Adrenal gland (tissue), 5 donors: ENCODE data around the gene RABL2A.
"Not testable (repeated sequence)": the region's sequence is repeated elsewhere in the genome, so short reads cannot be mapped to it uniquely, and the experiment has no call there.

ENCODE experiments used
- CTCF ChIP-seq, 6 experiments: fragments of 450-650 bp in 4 of 6; fragments of 200-600 bp in 2 of 6; sonication (generic) in 1 of 6; IDR thresholded peaks; 1 replicate in 5 of 6; 2 replicates in 1 of 6; pipeline versions ENCODE4 v1.5.1 to v1.8.0; 2016 to 2021; ENCODE audit warnings: antibody characterized with exemption in 6 of 6, mild to moderate bottlenecking in 2 of 6, moderate library complexity in 1 of 6
- POLR2A ChIP-seq, 2 donors: fragments of 450-650 bp; IDR thresholded peaks; one replicate each; pipeline ENCODE4 v1.6.1; 2017; ENCODE audit warnings: antibody characterized with exemption in 2 of 2, mild to moderate bottlenecking in 2 of 2, moderate library complexity in 1 of 2
- donor health status: DM: no; HTN: no; CAD: no.

- TF ChIP-seq POLR2A, CTCF (IDR thresholded peaks at IDR 0.05): not testable (repeated sequence)
Observed at GRCh38 chr2:113635358-113635757, 8.3 kb downstream of the RABL2A start.
